Uterus (tissue), 4 donors: ENCODE results near the gene CELSR1. TPM values are rescaled to one million over a fixed set of nuclear protein-coding genes. Genes with fewer than 3 reads are reported as not detected.

Experiments used
- DNase-seq, 2 donors: peaks; one replicate each; pipeline ENCODE4 v3.0.0-alpha.2; 2019 to 2020
- H3K27ac ChIP-seq, 2 donors: fragments of 200-600 bp; sonication (generic); 1 replicate in 1 of 2; 2 replicates in 1 of 2; pipeline ENCODE4 v1.5.1; 2016 to 2018
- H3K27me3 ChIP-seq, 2 donors: fragments of 200-600 bp; sonication (generic); one replicate each; pipeline ENCODE4 v1.5.1; 2018 to 2019; ENCODE audit warnings: control low read depth in 1 of 2
- H3K36me3 ChIP-seq, 2 donors: fragments of 200-600 bp; sonication (generic); one replicate each; pipeline ENCODE4 v1.5.1; 2019; ENCODE audit warnings: control low read depth in 1 of 2
- H3K4me1 ChIP-seq, 2 donors: fragments of 200-600 bp; sonication (generic); one replicate each; pipeline ENCODE4 v1.5.1; 2018 to 2019; ENCODE audit warnings: control low read depth in 1 of 2
- H3K4me3 ChIP-seq, 2 donors: fragments of 200-600 bp; sonication (generic); 1 replicate in 1 of 2; 2 replicates in 1 of 2; pipeline ENCODE4 v1.5.1; 2018 to 2019; ENCODE audit warnings: mild to moderate bottlenecking in 1 of 2
- H3K9me3 ChIP-seq, 2 donors: fragments of 200-600 bp; sonication (generic); one replicate each; pipeline ENCODE4 v1.5.1; 2019; ENCODE audit warnings: control low read depth in 1 of 2
- POLR2A ChIP-seq, 2 donors: fragments of 450-650 bp; IDR thresholded peaks; one replicate each; pipeline ENCODE4 v1.6.1; 2016; ENCODE audit warnings: antibody characterized with exemption in 2 of 2, mild to moderate bottlenecking in 1 of 2, moderate library complexity in 1 of 2
- intact Hi-C: fragments of 100-400 bp; cut with DNase I; formaldehyde crosslinking; loops from one replicate; pipeline ENCODE4 v1.15.1; 2023; ENCODE audit warnings: low total_unique reads
- total RNA-seq, 4 donors: library from RNA; depleted of rRNA in 3 of 4; stranded (reverse); fragments of >200 nt in 3 of 4; gene quantifications; one replicate each; pipeline versions ENCODE4 v1.1.0 to v1.2.4, GENCODE V29; 2014 to 2023
- TF ChIP-seq, protein P1 (sequence below), 4 experiments: fragments of 200-600 bp in 2 of 4; fragments of 450-650 bp in 2 of 4; sonication (generic) in 2 of 4; IDR thresholded peaks; one replicate each; pipeline ENCODE4 v1.5.1; 2016 to 2019; ENCODE audit warnings: antibody characterized with exemption in 4 of 4, mild to moderate bottlenecking in 2 of 4, moderate library complexity in 1 of 4
- donor health status: DM: yes; HTN: yes; CAD: no.

The CELSR1 gene
- total RNA-seq, 4 donors from 2014 or later = 1.5 to 15.8 (median 8.4) TPM

DNA sequence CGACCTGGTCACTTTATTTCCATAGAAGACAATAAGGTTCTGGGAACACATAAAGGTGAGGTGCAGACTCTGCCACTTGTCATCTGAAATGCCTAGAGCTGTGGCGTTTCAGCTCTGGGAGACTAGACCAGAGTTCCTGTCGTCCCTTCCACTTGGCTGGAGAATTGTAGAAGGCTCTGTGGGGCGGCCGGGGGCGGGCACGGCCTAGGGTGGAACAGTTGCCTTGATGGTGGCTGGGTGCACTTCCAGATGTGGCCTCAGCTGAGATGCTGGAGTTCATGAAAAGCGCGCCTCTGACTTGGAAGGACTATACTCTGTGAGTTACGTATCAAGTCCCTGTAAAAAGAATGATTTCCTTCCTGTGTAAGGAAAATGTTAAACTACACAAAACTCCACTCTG lies 185.1 kb downstream of the CELSR1 start:
- DNase-seq = no peak

DNA sequence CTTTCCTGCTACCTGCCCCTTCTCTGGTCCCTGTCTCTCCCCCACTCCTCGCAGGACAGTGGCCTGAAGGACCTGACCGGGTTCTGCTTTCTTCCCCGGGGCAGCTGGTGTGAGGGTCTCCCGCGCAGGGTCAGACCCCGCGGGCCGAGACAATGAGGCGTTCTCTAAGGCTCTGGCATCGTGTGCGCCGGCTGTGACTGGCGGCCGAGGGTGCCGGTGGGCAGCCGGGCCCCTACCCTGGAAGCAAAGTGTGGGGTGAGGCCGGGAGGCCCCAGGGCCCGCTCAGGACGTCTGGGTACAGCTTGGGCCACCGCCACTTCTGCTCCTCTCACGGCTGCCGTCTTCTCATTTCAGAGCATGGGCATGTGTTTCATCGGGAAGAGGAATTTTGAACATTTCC lies 185.7 kb downstream of the CELSR1 start:
- TF ChIP-seq POLR2A (IDR thresholded peaks at IDR 0.05) = no peak
- TF ChIP-seq, protein P1, sequence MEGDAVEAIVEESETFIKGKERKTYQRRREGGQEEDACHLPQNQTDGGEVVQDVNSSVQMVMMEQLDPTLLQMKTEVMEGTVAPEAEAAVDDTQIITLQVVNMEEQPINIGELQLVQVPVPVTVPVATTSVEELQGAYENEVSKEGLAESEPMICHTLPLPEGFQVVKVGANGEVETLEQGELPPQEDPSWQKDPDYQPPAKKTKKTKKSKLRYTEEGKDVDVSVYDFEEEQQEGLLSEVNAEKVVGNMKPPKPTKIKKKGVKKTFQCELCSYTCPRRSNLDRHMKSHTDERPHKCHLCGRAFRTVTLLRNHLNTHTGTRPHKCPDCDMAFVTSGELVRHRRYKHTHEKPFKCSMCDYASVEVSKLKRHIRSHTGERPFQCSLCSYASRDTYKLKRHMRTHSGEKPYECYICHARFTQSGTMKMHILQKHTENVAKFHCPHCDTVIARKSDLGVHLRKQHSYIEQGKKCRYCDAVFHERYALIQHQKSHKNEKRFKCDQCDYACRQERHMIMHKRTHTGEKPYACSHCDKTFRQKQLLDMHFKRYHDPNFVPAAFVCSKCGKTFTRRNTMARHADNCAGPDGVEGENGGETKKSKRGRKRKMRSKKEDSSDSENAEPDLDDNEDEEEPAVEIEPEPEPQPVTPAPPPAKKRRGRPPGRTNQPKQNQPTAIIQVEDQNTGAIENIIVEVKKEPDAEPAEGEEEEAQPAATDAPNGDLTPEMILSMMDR (IDR thresholded peaks at IDR 0.05) = no peak
- H3K36me3 ChIP-seq = no peaks in the 10 kb centered on the region
- DNase-seq = no peak
- H3K27ac ChIP-seq = no peak overlapping the region
- intact Hi-C loops = no loop called here
- H3K27me3 ChIP-seq = no peaks in the 10 kb centered on the region
- H3K9me3 ChIP-seq = no peaks in the 10 kb centered on the region
- H3K4me3 ChIP-seq = no peak overlapping the region
- no peaks in the 10 kb centered on the region for H3K4me1 ChIP-seq

More for the DNA sequence above, 185.1 kb downstream of the CELSR1 start:
- H3K9me3 ChIP-seq = no peaks in the 10 kb centered on the region
- H3K36me3 ChIP-seq = no peaks in the 10 kb centered on the region
- H3K27me3 ChIP-seq = no peaks in the 10 kb centered on the region
- no peaks in the 10 kb centered on the region for H3K4me1 ChIP-seq
- H3K27ac ChIP-seq = no peak overlapping the region
- intact Hi-C loops = no loop called here
- no peak overlapping the region for H3K4me3 ChIP-seq
- TF ChIP-seq, protein P1 (IDR thresholded peaks at IDR 0.05) = no peak
- no peak for TF ChIP-seq POLR2A (IDR thresholded peaks at IDR 0.05)

DNA sequence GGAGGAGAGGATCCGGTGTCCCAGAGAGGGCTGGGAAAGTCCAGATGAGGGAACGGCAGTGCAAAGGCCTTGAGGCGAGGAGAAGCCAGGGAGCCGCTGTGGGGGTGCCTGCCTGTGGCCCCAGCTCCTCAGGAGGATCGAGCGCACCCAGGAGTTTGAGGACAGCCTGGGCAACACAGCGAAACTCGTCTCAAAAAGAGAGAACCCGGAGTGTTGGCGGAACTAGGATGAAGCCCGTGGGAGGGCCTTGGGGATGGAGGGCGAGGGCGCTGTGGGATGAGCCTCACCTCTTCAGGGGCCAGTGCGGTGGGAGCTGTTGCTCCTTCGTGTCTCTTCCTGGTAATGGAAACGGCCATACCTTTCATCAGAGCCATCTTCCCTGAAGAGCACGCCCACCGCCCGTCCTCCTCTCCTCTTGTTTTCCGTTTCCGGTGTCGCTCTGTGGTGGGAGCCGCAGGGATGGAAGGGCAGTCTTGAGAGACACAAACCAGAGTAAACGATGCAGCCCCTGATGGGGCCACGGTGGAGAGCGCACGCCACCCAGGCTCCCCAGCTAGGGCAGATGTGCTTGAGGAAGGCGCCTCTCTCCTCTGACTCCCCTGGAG lies 186.2 kb downstream of the CELSR1 start:
- H3K4me1 ChIP-seq = no peaks in the 10 kb centered on the region
- H3K27me3 ChIP-seq = no peaks in the 10 kb centered on the region
- H3K9me3 ChIP-seq = no peaks in the 10 kb centered on the region
- no peak for DNase-seq
- H3K4me3 ChIP-seq = no peak overlapping the region
- no peak overlapping the region for H3K27ac ChIP-seq
- intact Hi-C loops = no loop called here
- TF ChIP-seq POLR2A (IDR thresholded peaks at IDR 0.05) = no peak
- TF ChIP-seq, protein P1 (IDR thresholded peaks at IDR 0.05) = no peak
- no peaks in the 10 kb centered on the region for H3K36me3 ChIP-seq

DNA sequence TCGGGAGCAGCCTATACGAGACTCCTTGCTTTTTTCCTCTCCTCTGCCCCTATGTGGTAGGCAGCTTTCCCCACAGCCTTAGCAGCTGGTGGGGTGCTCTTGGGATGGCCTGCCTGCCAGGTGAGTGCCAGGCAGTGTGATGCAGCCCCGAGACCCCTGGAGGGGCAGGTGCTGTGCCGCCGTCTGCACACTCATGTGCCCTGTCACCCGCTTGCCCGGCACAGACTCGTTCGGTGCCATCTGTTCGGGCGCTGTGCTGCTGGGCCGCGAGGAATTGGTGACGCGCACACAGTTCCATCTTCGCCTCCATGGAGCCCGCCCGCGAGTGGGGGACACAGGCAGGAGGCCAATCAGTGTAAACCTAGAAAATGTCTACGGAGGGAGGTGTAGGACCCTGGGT lies 186.8 kb downstream of the CELSR1 start:
- Histone ChIP-seq H3K36me3 (no peaks in the 10 kb centered on the region), H3K9me3 (no peaks in the 10 kb centered on the region), H3K27me3 (no peaks in the 10 kb centered on the region), H3K4me1 (no peaks in the 10 kb centered on the region), H3K4me3 (no peak overlapping the region), H3K27ac (no peak overlapping the region)
- intact Hi-C loops = no loop called here
- TF ChIP-seq POLR2A (IDR thresholded peaks at IDR 0.05) = no peak
- TF ChIP-seq, protein P1 (IDR thresholded peaks at IDR 0.05) = no peak
- DNase-seq = no peak

DNA sequence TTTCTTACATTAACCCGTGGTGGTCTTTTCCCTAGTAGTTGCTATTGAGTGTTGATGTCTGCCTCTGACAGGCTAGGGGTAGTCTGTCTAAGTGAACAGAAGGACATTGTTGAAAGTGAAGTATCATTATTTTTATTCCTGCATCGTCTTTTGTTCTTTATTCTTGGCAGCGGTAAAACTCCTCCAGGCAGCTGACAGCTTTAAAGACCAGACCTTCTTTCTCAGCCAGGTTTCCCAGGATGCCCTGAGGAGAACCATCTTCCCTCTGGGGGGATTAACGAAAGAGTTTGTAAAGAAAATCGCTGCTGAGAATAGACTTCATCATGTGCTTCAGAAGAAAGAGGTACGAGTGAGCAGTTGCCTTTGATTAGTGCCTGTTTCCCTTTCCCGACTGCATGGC lies 187.3 kb downstream of the CELSR1 start:
- H3K27ac ChIP-seq = no peak overlapping the region
- H3K36me3 ChIP-seq = no peaks in the 10 kb centered on the region
- H3K27me3 ChIP-seq = no peaks in the 10 kb centered on the region
- no peak for DNase-seq
- intact Hi-C loops = no loop called here
- H3K9me3 ChIP-seq = no peaks in the 10 kb centered on the region
- H3K4me1 ChIP-seq = no peaks in the 10 kb centered on the region
- TF ChIP-seq POLR2A (IDR thresholded peaks at IDR 0.05) = no peak
- TF ChIP-seq, protein P1 (IDR thresholded peaks at IDR 0.05) = no peak
- no peak overlapping the region for H3K4me3 ChIP-seq
